Fibroblast of pulmonary artery (primary cell): ENCODE measurements around the gene ADAMTS9.

Experiments used
- DNase-seq: peaks from one replicate; pipeline ENCODE4 v3.0.0-alpha.2; 2010; ENCODE audit warnings: low read depth
- H3K4me3 ChIP-seq: replicated peaks from 2 replicates; pipeline ENCODE4 v1.5.1; 2011; ENCODE audit warnings: low read depth, mild to moderate bottlenecking, control low read depth, low read length, moderate library complexity
- TF ChIP-seq, protein P1 (sequence below): IDR thresholded peaks from 2 replicates; pipeline ENCODE4 v1.5.1; 2011; ENCODE audit warnings: mild to moderate bottlenecking, control low read depth, low read length, inconsistent platforms; ENCODE audit errors: missing control alignments

Gene ADAMTS9

DNA sequence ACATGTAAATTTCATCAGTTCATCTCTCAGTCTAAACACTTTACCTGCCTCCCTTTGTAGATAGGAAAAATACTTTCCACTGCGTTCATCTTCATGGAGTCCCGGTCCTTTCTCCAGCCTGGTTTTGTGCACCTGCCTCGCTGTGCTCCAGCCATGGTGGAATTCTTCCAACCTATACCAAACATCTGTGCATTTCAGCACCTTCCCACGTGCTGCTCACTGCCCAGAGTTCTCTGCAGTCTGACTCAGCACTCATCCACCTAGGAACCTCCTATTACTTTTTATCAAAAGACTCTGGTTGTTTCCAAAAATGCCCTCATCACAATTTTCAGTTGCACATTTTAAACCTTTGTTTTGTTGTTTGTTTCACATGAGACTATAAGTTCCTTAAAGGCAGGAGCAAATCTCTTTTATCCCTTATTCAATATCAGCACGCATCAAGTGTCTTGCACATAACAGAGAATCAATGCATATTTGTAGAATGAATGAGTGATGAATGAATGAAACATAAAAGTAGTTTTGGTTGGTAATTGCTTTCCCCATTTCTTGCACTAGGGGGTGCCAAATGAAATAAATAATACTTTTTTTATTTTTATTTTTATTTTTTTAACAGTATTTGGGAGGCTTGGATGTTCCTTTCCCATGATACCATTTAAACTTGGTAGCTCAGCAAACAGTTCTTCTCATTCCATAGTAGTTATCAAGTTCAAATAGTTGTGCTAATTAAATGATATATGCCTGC is 30.2 kb upstream of the ADAMTS9 start:
- no peak overlapping the region for H3K4me3 ChIP-seq
- TF ChIP-seq, protein P1, sequence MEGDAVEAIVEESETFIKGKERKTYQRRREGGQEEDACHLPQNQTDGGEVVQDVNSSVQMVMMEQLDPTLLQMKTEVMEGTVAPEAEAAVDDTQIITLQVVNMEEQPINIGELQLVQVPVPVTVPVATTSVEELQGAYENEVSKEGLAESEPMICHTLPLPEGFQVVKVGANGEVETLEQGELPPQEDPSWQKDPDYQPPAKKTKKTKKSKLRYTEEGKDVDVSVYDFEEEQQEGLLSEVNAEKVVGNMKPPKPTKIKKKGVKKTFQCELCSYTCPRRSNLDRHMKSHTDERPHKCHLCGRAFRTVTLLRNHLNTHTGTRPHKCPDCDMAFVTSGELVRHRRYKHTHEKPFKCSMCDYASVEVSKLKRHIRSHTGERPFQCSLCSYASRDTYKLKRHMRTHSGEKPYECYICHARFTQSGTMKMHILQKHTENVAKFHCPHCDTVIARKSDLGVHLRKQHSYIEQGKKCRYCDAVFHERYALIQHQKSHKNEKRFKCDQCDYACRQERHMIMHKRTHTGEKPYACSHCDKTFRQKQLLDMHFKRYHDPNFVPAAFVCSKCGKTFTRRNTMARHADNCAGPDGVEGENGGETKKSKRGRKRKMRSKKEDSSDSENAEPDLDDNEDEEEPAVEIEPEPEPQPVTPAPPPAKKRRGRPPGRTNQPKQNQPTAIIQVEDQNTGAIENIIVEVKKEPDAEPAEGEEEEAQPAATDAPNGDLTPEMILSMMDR: peak; percentile 58
- DNase-seq: peak; percentile 17

DNA sequence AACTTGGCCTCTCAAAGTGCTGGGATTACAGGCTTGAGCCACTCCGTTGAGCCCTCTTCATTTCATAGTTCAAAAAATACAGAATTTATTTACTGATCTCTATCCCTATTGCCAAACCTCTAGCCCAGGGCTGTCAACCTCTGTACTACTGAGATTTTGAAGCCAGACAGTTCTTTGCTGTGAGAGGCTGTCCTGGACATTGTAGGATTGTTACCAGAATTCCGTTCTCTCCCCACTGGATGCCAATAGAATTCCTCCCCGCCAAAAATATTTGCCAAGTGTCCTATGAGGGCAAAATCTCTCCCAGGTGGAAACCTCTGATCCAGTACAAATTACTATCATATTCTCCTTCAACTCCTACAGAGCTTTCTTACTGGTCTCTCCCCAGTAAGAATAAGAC is 29.6 kb upstream of the ADAMTS9 start:
- DNase-seq: no peak
- TF ChIP-seq, protein P1: no peak
- no peak overlapping the region for H3K4me3 ChIP-seq

DNA sequence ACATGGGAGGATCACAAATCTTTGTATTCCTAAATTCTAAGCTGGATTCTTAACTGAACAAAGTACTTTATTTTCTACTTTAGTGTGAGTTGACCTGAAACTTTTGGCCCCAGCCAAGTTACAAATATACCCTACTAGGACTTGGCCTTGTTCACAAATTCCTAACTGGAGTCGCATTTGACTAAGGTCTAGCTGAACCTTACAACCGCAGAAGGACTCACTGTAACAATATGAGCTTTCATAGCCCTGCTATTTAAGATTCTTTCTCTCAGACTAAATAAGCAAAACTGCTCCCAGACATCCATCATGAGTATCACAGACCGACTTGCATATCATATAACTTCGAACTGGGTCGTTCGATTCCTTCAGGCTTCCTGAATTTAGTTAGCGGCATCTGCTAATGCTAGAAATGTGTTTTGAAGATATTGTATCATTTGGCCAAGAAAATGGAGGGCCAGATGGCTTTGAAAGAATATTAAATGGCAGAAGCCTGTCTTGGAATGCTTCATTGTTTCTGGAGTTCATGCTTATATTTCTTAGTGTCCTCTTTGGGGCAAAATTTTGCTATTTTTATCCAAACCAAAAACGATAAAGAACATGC is 28.4 kb upstream of the ADAMTS9 start:
- TF ChIP-seq, protein P1: no peak
- no peak for DNase-seq
- no peak overlapping the region for H3K4me3 ChIP-seq

DNA sequence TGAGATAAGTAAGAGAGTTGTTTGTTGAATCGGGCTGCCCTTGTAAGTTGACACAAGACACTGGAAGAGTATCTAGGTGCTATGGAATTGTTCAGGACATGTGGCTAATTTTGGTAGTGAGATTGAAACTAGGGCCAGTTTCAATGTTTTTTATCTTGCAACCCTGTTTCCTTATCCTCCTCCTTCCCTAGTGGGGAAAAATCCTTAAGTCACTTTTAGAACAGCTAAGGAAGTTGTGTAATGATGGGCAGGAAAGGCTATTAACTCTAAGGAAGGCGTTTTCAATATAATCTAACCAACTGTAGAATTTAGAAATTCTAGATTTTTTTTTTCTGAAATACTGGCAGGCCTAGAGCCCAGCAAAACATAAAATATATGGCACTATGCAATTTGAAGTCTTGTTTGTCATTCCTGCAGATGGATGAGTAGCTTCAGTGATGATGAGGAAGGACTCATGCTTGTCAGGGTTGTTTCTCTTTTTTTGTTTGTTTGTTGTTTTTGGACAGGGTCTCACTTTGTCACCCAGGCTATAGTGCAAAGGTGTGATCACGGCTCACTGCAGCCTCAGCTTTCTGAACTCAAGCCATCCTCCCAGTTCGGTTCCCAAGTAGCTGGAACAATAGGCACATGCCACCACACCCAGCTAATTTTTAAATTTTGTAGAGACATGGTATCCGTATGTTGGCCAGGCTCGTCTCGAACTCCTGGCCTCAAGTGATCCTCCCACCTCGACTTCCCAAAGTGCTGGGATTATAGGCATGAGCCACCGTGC is 27.6 kb upstream of the ADAMTS9 start:
- TF ChIP-seq, protein P1: no peak
- no peak overlapping the region for H3K4me3 ChIP-seq
- peak; percentile 48 for DNase-seq

DNA sequence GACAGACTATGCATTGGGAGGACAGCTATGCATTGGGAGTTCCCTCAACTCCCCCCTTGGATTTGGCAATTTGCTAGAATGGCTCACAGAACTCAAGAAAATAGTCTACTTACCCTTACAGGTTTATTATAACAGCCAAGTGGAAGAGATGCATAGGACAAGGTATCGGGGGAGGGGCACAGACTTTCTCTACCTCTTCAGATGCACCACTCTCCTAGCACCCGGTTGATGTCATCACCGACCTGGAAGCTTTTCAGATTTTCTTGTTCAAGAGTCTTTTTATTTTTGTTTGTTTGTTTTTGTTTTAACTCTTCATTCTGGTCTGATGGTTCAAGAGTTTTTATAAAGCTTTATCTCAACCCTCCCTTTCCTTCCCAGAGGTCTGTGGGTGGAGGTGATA is 20.7 kb upstream of the ADAMTS9 start:
- no peak overlapping the region for H3K4me3 ChIP-seq
- TF ChIP-seq, protein P1: no peak
- DNase-seq: no peak

DNA sequence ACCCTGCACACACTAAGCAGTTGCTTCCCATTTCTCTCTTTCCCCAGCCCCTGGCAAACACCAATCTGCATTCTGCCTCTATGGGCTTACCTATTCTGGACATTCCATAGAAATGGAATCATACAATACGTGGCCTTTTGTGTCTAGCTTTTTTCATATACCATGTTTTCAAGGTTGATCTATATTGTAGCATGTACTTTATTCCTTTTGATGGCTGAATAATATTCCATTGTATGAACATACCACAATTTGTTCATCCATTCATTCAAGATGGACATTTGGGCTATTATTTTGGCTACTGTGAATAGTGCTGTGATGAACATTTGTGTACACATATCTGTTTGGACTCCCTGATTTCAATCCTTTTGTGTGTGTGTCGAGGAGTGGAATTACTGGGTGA is 18.1 kb upstream of the ADAMTS9 start:
- H3K4me3 ChIP-seq: no peak overlapping the region
- no peak for DNase-seq
- TF ChIP-seq, protein P1: no peak
